ENCODE results near the gene PHLDA2.
"Not testable (repeated sequence)": the region's sequence is repeated elsewhere in the genome, so short reads cannot be mapped to it uniquely, and the experiment has no call there.

Gene PHLDA2

DNA sequence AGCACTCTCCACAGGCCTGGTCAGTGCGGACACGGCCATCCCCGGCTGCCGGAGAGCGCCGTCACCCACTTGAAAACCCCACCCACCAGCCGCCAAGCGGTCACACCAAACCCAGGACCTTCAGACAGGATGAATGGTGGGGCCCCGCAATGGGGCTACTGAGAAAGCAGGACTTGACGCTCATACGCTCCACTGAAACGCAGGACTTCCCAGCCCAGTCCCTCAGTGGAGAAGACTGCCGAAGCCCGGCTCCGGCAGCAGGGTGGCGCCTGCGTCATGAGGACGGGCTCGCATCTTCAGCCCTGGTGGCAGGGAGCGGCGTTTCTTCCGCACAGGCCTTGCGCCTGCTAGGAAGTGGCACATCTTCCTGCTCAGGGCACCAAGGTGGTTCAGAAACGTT, 15.3 kb upstream of the PHLDA2 start:
- DNase-seq: no peak

GRCh38 chr11:2943711-2944118, 14.5 kb upstream of the PHLDA2 start:
- no peak for DNase-seq

DNA sequence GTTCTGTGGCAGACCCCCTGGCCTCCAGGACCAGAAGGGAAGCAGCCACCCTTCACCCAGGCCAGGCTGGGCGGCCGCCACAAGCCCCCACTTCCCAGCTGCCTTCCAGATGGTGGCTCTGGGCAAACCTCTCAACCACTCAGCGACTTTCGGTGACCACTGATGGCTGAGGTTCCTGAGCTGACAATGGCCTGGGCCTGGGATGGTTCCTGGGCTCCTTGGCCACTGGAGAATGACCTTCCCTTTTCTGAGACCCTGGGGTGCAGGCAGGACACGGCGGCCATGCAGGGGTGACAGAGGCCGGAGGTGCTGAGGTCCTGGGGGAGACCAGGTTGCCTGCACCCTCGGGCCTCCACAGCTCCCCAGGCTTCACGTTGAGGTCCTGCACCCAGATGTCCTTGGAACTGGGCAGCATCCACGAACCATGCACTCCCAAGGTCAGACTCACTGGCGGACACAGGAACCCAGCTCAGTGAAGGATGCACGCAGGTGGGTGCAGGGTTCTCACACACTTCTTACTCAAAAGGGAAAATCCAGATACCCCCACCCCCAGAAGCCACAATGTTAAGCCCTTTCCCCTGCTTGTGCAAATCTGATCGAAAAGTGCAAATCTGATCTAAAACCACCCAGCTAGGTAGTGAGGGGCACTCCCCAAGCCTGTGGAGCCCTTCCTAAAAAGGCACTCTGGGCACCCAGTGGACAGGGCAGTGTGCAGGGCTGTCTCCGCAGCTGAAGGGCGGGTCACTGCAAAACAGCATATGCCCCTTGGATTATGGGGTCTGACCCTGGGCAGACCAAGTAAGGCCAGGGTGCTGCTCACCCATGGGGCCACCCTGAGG, 13.9 kb upstream of the PHLDA2 start:
- no peak for DNase-seq

DNA sequence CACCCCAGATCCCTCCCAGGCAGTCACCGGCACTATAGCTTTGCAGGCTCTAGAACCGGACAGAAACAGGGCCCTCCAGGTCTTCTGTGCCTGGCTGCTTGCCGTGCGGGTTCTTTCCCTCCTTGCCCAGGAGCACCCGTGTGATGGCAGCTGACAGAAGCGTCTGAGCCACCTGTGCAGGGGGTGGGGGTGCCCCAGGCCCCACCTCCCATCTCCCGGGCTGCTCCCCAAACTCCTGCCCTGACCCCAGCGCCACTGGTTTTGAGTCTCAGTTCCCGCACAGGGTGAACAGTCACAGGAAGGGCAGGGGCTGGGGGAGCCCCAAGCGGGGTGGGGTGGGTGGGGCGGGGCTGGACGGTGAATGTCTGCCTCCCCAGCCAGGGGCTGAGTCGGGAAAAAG, 13.2 kb upstream of the PHLDA2 start:
- no peak for DNase-seq

GRCh38 chr11:2940921-2941821, 12.0 kb upstream of the PHLDA2 start:
- DNase-seq: no peak

GRCh38 chr11:2940147-2940920, 11.1 kb upstream of the PHLDA2 start:
- DNase-seq: no peak

- DNase-seq: not testable (repeated sequence)
Observed at GRCh38 chr11:2938458-2939418, 9.5 kb upstream of the PHLDA2 start.

- DNase-seq: not testable (repeated sequence)
Observed at GRCh38 chr11:2937641-2938457, 8.6 kb upstream of the PHLDA2 start.

DNA sequence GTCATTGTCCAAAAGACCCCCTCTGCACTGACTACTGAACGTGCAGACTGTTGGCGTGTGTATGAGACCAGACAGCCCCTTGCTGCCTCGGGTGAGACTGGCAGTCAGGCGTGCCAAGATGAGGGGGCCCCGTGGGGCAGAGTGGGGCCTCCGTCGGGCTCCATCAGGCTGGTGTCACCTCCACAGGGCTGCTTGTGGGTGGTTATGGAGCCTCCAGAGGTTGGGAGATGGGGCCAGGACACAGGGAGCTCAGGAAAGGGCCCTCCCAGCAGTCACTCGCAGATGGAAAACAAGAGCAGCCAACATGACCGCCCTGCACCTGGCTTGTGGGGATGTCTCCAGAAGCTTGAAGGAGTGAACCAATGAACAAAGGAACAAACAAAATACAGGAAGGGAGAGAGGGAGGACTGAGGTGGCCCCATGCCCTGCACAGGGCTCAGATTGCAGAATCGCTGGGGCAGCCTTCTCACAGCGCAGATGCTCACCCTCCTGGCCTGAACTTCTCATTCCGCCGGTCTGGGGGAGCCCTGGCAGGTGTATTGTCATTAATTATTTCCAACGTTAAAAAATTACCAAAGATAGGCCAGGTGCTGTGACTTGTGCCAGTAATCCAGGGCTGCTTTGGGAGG, 5.5 kb upstream of the PHLDA2 start:
- DNase-seq: no peak

DNA sequence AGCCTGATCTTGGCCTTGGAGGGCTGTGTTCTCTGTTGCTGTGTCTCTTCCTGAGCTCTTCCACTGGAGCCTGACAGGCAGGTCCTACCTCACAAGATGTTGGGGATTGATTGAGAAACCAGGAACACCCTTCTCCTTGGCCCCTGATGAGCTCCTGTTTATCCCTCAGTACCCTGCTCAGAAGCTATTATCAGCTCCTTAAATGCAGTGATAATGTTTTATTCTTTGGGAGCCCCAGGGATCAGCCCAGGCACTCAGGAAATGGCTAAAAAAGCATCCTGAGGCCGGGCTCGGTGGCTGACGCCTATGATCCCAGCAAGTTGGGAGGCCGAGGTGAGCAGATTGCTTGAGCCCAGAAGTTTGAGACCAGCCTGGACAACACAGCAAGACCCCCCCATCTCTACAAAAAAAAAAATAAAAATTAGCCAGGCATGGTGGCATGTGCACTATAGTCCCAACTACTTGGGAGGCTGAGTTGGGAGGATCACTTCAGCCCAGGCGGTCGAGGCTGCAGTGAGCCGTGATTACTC, 4.9 kb upstream of the PHLDA2 start:
- no peak for DNase-seq

GRCh38 chr11:2933375-2934020, 4.3 kb upstream of the PHLDA2 start:
- DNase-seq: no peak

DNA sequence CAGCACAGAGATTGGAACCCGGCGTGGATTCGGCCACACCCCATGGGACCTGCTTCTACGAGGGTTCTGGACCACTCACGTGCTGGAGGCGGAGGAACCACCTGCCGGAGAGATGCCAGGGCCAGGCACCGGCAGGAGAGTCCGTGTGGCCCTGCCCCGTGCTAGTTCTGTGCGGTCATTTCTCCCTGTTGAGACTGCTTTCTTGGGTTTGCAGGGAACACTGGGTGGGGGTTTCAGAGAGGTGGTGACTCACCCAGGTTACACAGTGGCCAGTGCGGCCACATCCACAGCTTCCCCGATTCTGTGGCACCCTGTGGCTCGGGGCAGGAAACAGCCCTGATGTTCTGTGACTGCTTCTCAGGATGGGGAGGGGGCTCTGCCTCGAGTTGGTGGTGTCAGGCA, 3.6 kb upstream of the PHLDA2 start:
- no peak for DNase-seq

DNA sequence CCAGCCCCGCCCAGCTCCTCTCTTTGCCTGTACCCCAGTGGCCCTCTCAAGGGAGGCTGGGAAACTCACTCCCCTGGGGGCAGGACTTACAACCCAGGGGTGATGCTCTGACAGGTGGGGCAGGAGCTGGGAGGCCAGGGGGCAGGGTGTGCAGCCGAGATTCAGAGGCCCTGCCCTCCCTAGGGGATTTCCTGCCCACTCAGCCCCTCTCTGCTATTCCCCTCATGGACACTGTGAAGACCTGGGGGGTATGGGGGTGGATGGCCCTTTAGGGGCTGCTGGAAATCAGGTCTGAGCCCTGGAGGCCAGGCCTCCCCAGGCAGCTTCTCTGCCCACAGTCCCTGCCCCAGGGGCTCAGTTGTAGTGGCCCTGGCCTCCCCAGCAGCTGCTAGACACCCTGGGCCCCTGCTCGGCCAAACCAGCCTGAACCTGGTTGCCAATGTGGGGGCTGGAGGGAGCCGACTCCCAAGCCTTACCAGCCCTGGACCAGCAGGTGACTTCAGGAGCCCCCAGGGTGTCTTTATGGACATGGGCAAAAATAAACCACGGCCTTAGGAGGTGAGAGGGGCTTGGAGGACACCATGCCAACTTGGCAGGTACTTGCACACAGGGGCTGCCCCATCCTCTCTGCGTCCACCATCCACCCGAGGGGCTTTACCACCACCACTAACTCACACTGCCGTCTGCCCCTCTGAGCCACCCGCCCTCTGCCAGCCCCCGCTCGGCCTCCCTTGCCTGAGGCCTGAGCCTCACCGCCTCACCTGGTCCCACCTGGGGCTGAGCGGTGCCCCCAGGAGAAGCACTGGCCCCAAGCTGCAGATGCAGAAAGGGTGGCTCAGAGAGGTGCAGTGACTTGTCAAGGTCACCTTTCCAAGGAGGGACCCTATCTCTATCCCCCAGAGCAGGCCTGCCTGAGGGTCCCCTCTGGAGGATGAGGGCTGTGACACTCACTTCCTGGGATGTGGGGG, 2.8 kb upstream of the PHLDA2 start:
- no peak for DNase-seq

GRCh38 chr11:2931420-2931746, 2.2 kb upstream of the PHLDA2 start:
- no peak for DNase-seq

- DNase-seq: no peak
Observed at GRCh38 chr11:2930704-2931419, 1.6 kb upstream of the PHLDA2 start.

GRCh38 chr11:2929950-2930703, 907 bp upstream of the PHLDA2 start:
- no peak for DNase-seq

GRCh38 chr11:2929531-2929949, 320 bp upstream of the PHLDA2 start:
- no peak for DNase-seq
